Mesothelial cell of epicardium (in vitro differentiated cells): Measurements from ENCODE around the gene SRRM2. TPM values are rescaled to one million over a fixed set of nuclear protein-coding genes. Genes with fewer than 3 reads are reported as not detected.
A peak's percentile ranks its signal among the peaks of the same experiment; 100 is the strongest.

Source experiments
- DNase-seq, 2 experiments: peaks; one replicate each; pipeline ENCODE4 v3.0.0; 2021; ENCODE audit warnings: low spot score in 2 of 2; ENCODE audit not compliant: unreplicated experiment in 2 of 2
- H3K27ac Mint-ChIP-seq: 2 replicates; pipeline ENCODE4 v1.8.0; 2021; ENCODE audit warnings: mixed read lengths
- H3K27me3 Mint-ChIP-seq: 2 replicates; pipeline ENCODE4 v1.8.0; 2021; ENCODE audit warnings: low read depth, mixed read lengths
- H3K36me3 Mint-ChIP-seq: 2 replicates; pipeline ENCODE4 v1.8.0; 2021; ENCODE audit warnings: mixed read lengths
- H3K4me1 Mint-ChIP-seq: 2 replicates; pipeline ENCODE4 v1.8.0; 2021; ENCODE audit warnings: mixed read lengths
- H3K4me3 Mint-ChIP-seq: 2 replicates; pipeline ENCODE4 v1.8.0; 2021; ENCODE audit warnings: mild to moderate bottlenecking, moderate library complexity, mixed read lengths
- H3K9me3 Mint-ChIP-seq: 2 replicates; pipeline ENCODE4 v1.8.0; 2021; ENCODE audit warnings: mixed read lengths
- CTCF ChIP-seq: fragments of 200-600 bp; sonication (generic); IDR thresholded peaks from one replicate; pipeline ENCODE4 v1.5.0; 2021; ENCODE audit warnings: antibody characterized with exemption; ENCODE audit not compliant: unreplicated experiment
- total RNA-seq: library from RNA; stranded (reverse); gene quantifications from 3 replicates; pipeline ENCODE4 v1.2.1, GENCODE V29; 2021

The SRRM2 gene
- total RNA-seq, 1 donor from 2014 or later, result 854 TPM

- Mint-ChIP-seq H3K9me3 (no peaks in the 10 kb centered on the region), H3K36me3 (no peaks in the 10 kb centered on the region), H3K4me1 (peaks cover 23% of the 10 kb centered on the region), H3K27ac (no peak overlapping the region), H3K4me3 (no peak overlapping the region), H3K27me3 (no peaks in the 10 kb centered on the region)
- DNase-seq, result no peak
- TF ChIP-seq CTCF, result no peak
These were observed 3.0 kb upstream of the SRRM2 start for GRCh38 chr16:2749476-2749875.

GRCh38 chr16:2749936-2750335 is 2.5 kb upstream of the SRRM2 start:
- Mint-ChIP-seq H3K27ac (peak overlapping the region; percentile 100), H3K27me3 (no peaks in the 10 kb centered on the region), H3K9me3 (no peaks in the 10 kb centered on the region), H3K36me3 (no peaks in the 10 kb centered on the region), H3K4me1 (peaks cover 28% of the 10 kb centered on the region), H3K4me3 (peak overlapping the region; percentile 80)
- no peak for DNase-seq
- TF ChIP-seq CTCF, result no peak

- Mint-ChIP-seq H3K27ac (peak overlapping the region; percentile 100), H3K9me3 (no peaks in the 10 kb centered on the region), H3K27me3 (no peaks in the 10 kb centered on the region), H3K4me3 (peak overlapping the region; percentile 80), H3K36me3 (peaks cover 3% of the 10 kb centered on the region), H3K4me1 (peaks cover 42% of the 10 kb centered on the region)
- TF ChIP-seq CTCF, result no peak
- DNase-seq, result peak in 1 of 2 experiments; percentile 42
These were observed 832 bp upstream of the SRRM2 start for GRCh38 chr16:2751577-2752034.

GRCh38 chr16:2752850-2753732 is 653 bp downstream of the SRRM2 start:
- Mint-ChIP-seq H3K36me3 (peaks cover 14% of the 10 kb centered on the region), H3K9me3 (no peaks in the 10 kb centered on the region), H3K27me3 (no peaks in the 10 kb centered on the region), H3K4me3 (peak overlapping the region; percentile 80), H3K27ac (peak overlapping the region; percentile 91), H3K4me1 (peaks cover 49% of the 10 kb centered on the region)
- no peak for TF ChIP-seq CTCF
- DNase-seq, result peak; percentile 77 to 89

- TF ChIP-seq CTCF, result no peak
- Mint-ChIP-seq H3K4me1 (peaks cover 49% of the 10 kb centered on the region), H3K4me3 (peak overlapping the region; percentile 80), H3K9me3 (no peaks in the 10 kb centered on the region), H3K27ac (peak overlapping the region; percentile 91), H3K36me3 (peaks cover 19% of the 10 kb centered on the region), H3K27me3 (no peaks in the 10 kb centered on the region)
- no peak for DNase-seq
These were observed 1.2 kb downstream of the SRRM2 start for GRCh38 chr16:2753733-2754020.
